HG03108 (cell line): Measurements from ENCODE around the gene GAS2.

Experiments
- ATAC-seq: cut with Tn5 transposase; IDR thresholded peaks from one replicate; pipeline ENCODE4 v1.9.1; 2021; ENCODE audit warnings: moderate library complexity; ENCODE audit not compliant: unreplicated experiment

Gene GAS2

DNA sequence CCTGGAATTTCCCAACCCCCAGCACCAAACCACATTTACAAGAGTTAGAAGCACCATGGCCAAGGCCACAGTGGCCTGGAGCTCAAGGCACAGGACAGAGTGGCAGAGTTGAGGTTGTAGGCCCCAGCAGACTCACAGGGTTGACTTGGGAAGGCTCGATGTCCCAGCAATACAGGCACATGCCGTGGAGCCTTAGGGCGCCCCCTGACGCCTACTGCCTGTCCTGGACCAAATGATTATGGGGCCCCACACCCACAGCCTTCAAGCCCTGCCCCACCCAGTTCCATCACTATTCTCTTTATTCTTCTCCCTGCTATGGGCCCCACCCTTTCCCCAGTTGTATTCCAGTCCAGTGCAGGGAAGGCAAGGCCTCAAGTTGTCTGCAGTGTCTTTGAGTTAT, 193.8 kb downstream of the GAS2 start, which contains the start of gene CCDC179:
Gene CCDC179, minus strand, starts transcription at position 234 of the 400 bp plus-strand sequence. Its CDS starts 53 bp downstream, at position 181.
- ATAC-seq, result no peak
